GM23338 (cell line): ENCODE data around the gene PMVK. TPM values are rescaled to one million over a fixed set of nuclear protein-coding genes. Genes with fewer than 3 reads are reported as not detected.

ENCODE experiments used
- ATAC-seq: fragments of 200-7000 bp; cut with Tn5 transposase; 3 replicates; pipeline ENCODE4 v1.9.1; 2020
- DNase-seq: peaks from one replicate; pipeline ENCODE4 v3.0.0-alpha.2; 2015; ENCODE audit warnings: low spot score
- H2AFZ ChIP-seq: fragments of 200-600 bp; sonication (generic); 2 replicates; pipeline ENCODE4 v1.8.0; 2016; ENCODE audit warnings: antibody characterized with exemption, mild to moderate bottlenecking, moderate library complexity
- H3F3A ChIP-seq: fragments of 200-600 bp; sonication (generic); replicated peaks from 2 replicates; pipeline ENCODE4 v1.8.0; 2017; ENCODE audit warnings: antibody characterized with exemption, mixed run types, low read depth
- H3K27ac ChIP-seq: fragments of 200-600 bp; sonication (generic); 2 replicates; pipeline ENCODE4 v1.6.1; 2016; ENCODE audit warnings: low read depth
- H3K27me3 ChIP-seq: fragments of 200-600 bp; sonication (generic); 2 replicates; pipeline ENCODE4 v1.8.0; 2016; ENCODE audit warnings: mild to moderate bottlenecking, mixed run types, moderate library complexity; ENCODE audit not compliant: insufficient read depth
- H3K36me3 ChIP-seq: fragments of 200-600 bp; sonication (generic); 2 replicates; pipeline ENCODE4 v1.8.0; 2016; ENCODE audit warnings: mild to moderate bottlenecking; ENCODE audit not compliant: insufficient read depth
- H3K4me1 ChIP-seq: fragments of 200-600 bp; sonication (generic); 2 replicates; pipeline ENCODE4 v1.8.0; 2016; ENCODE audit warnings: mild to moderate bottlenecking, moderate library complexity; ENCODE audit not compliant: insufficient read depth
- H3K4me2 ChIP-seq: fragments of 200-600 bp; sonication (generic); 2 replicates; pipeline ENCODE4 v1.7.1; 2017; ENCODE audit warnings: mixed run types
- H3K4me3 ChIP-seq: fragments of 200-600 bp; sonication (generic); 2 replicates; pipeline ENCODE4 v1.6.1; 2016; ENCODE audit warnings: mixed run types
- H3K79me2 ChIP-seq: fragments of 200-600 bp; sonication (generic); replicated peaks from 2 replicates; pipeline ENCODE4 v1.8.0; 2017; ENCODE audit warnings: mild to moderate bottlenecking; ENCODE audit not compliant: insufficient read depth
- H3K9me2 ChIP-seq: fragments of 200-600 bp; sonication (generic); 2 replicates; pipeline ENCODE4 v1.8.0; 2017; ENCODE audit not compliant: insufficient read depth
- H4K20me1 ChIP-seq: fragments of 200-600 bp; sonication (generic); replicated peaks from 2 replicates; pipeline ENCODE4 v1.8.0; 2017; ENCODE audit warnings: mild to moderate bottlenecking; ENCODE audit not compliant: insufficient read depth
- H3K27ac Mint-ChIP-seq: 2 replicates; pipeline ENCODE4 v1.8.0; 2020; ENCODE audit warnings: inconsistent platforms, mild to moderate bottlenecking, moderate library complexity, mixed read lengths
- H3K27me3 Mint-ChIP-seq: 3 replicates; pipeline ENCODE4 v1.8.0; 2022; ENCODE audit warnings: low read depth, mild to moderate bottlenecking, moderate library complexity, mixed read lengths, inconsistent platforms; ENCODE audit not compliant: insufficient read depth, poor library complexity
- H3K36me3 Mint-ChIP-seq: 3 replicates; pipeline ENCODE4 v1.8.0; 2021; ENCODE audit warnings: low read depth, mild to moderate bottlenecking, inconsistent platforms, moderate library complexity, mixed read lengths
- H3K4me1 Mint-ChIP-seq: 3 replicates; pipeline ENCODE4 v1.8.0; 2020; ENCODE audit warnings: mild to moderate bottlenecking, inconsistent platforms, mixed read lengths
- H3K4me3 Mint-ChIP-seq: 3 replicates; pipeline ENCODE4 v1.8.0; 2021; ENCODE audit warnings: moderate library complexity, mild to moderate bottlenecking, inconsistent platforms, mixed read lengths
- H3K9me3 Mint-ChIP-seq: 3 replicates; pipeline ENCODE4 v1.8.0; 2020; ENCODE audit warnings: moderate library complexity, mild to moderate bottlenecking, inconsistent platforms, mixed read lengths
- CREB1 ChIP-seq: fragments of 250-450 bp; sonication (Bioruptor Pico); IDR thresholded peaks from 2 replicates; pipeline ENCODE4 v1.5.0; 2020; ENCODE audit warnings: low read depth, mild to moderate bottlenecking, moderate library complexity
- EZH2 ChIP-seq: fragments of 200-600 bp; sonication (generic); IDR thresholded peaks from one replicate; pipeline ENCODE4 v1.8.0; 2017; ENCODE audit warnings: antibody characterized with exemption, mild to moderate bottlenecking, low read depth; ENCODE audit not compliant: unreplicated experiment
- EZH2phosphoT487 ChIP-seq: fragments of 200-600 bp; sonication (generic); IDR thresholded peaks from one replicate; pipeline ENCODE4 v1.8.1; 2018; ENCODE audit warnings: antibody characterized with exemption; ENCODE audit not compliant: unreplicated experiment
- JUNB ChIP-seq: IDR thresholded peaks from one replicate; pipeline ENCODE4 v1.6.1; 2016; ENCODE audit warnings: antibody characterized with exemption; ENCODE audit not compliant: unreplicated experiment
- NANOG ChIP-seq: IDR thresholded peaks from 2 replicates; pipeline ENCODE4 v1.6.1; 2016; ENCODE audit warnings: antibody characterized with exemption, borderline replicate concordance
- POLR2AphosphoS5 ChIP-seq: IDR thresholded peaks from 2 replicates; pipeline ENCODE4 v1.6.1; 2016; ENCODE audit warnings: antibody characterized with exemption, low read depth
- STAT1 ChIP-seq: IDR thresholded peaks from one replicate; pipeline ENCODE4 v1.6.1; 2016; ENCODE audit warnings: antibody characterized with exemption; ENCODE audit not compliant: unreplicated experiment
- ZNF114 ChIP-seq: fragments of 250-450 bp; sonication (Bioruptor Pico); IDR thresholded peaks from 2 replicates; pipeline ENCODE4 v1.5.0; 2020; ENCODE audit warnings: mild to moderate bottlenecking, moderate library complexity
- ZNF331 ChIP-seq: fragments of 250-450 bp; sonication (Bioruptor Pico); IDR thresholded peaks from 2 replicates; pipeline ENCODE4 v1.5.0; 2020; ENCODE audit warnings: low read depth, mild to moderate bottlenecking, moderate library complexity
- polyA plus RNA-seq: library from polyadenylated mRNA; unstranded; fragments of >200 nt; fragmentation: Nextera tagmentation; extraction: Ambion mirVana; gene quantifications from 2 replicates; pipeline ENCODE4 v1.2.1, GENCODE V29; 2016
- total RNA-seq: library from RNA; depleted of rRNA; stranded (reverse); fragments of >200 nt; shearing (Covaris generic); gene quantifications from 2 replicates; pipeline ENCODE4 v1.2.3, GENCODE V29; 2014
- TF ChIP-seq, protein P1 (sequence below): IDR thresholded peaks from one replicate; pipeline ENCODE4 v1.6.1; 2018; ENCODE audit warnings: antibody characterized with exemption; ENCODE audit not compliant: unreplicated experiment
- TF ChIP-seq, protein P2 (sequence below): fragments of 250-450 bp; sonication (Bioruptor Pico); IDR thresholded peaks from 2 replicates; pipeline ENCODE4 v1.5.0; 2020; ENCODE audit warnings: mild to moderate bottlenecking, moderate library complexity
- TF ChIP-seq, protein P3 (sequence below), 2 experiments: fragments of 200-600 bp in 1 of 2; sonication (generic) in 1 of 2; conservative IDR thresholded peaks; 2 replicates each; pipeline versions ENCODE4 v1.5.1 to v1.6.1; 2016 to 2017; ENCODE audit warnings: antibody characterized with exemption in 2 of 2, low read depth in 2 of 2, mild to moderate bottlenecking in 2 of 2, moderate library complexity in 1 of 2
- TF ChIP-seq, protein P4 (sequence below): IDR thresholded peaks from 2 replicates; pipeline ENCODE4 v1.6.1; 2016; ENCODE audit warnings: antibody characterized with exemption

Gene PMVK
- total and polyA plus RNA-seq, 2 experiments from 2014 or later = 8.1 to 25.0 TPM

DNA sequence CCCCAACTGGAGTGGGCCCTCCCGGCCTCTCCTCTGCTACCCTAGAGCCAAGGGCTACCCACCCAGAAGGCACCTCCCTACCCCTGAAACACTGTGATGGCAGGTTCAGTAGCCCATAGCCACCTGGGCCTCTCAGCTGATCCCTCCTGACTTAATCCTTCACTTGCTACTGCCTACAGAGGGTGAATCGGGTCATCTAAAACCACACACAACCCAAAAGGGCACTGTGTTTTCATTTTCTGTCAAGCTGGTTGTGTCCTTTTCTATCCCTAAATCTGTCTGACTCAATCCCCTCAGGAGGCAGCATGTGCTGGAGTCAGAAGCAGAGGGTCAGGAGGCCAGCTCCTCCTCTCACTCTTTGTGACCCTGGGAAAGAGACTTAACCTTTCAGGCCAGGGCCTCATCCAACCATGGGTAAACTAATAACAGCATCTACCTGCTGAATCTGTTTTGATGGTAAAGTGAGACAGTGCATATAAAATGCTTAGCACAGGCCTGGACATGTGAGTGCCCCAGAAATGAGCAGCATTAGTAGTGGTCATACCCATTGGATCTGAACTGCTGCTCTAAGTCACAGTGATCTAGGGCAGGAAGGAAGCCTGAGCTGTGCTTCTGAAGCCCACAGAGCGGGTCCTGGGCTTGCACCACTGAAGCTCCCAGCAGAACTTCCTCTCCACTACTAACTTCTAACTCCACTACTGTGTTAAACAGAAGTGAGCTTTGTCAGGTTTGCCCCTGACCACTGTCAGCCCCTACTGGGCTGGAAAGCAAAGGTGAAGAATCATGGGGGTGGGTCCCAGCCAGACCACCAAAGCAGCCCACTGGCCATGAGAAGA is 11.0 kb downstream of the PMVK start:
- H3K4me1 ChIP-seq = no peaks in the 10 kb centered on the region
- no peak for ATAC-seq
- no peak for DNase-seq
- no peak overlapping the region for H3K4me2 ChIP-seq
- Mint-ChIP-seq H3K27me3 (peaks cover 5% of the 10 kb centered on the region), H3K9me3 (no peaks in the 10 kb centered on the region), H3K27ac (no peak overlapping the region), H3K4me1 (no peaks in the 10 kb centered on the region), H3K4me3 (no peak overlapping the region), H3K36me3 (peaks cover 23% of the 10 kb centered on the region)
- H3K36me3 ChIP-seq = no peaks in the 10 kb centered on the region
- H3K79me2 ChIP-seq = no peaks in the 10 kb centered on the region
- no peaks in the 10 kb centered on the region for H3K27me3 ChIP-seq
- TF ChIP-seq NANOG = no peak
- TF ChIP-seq, protein P1, sequence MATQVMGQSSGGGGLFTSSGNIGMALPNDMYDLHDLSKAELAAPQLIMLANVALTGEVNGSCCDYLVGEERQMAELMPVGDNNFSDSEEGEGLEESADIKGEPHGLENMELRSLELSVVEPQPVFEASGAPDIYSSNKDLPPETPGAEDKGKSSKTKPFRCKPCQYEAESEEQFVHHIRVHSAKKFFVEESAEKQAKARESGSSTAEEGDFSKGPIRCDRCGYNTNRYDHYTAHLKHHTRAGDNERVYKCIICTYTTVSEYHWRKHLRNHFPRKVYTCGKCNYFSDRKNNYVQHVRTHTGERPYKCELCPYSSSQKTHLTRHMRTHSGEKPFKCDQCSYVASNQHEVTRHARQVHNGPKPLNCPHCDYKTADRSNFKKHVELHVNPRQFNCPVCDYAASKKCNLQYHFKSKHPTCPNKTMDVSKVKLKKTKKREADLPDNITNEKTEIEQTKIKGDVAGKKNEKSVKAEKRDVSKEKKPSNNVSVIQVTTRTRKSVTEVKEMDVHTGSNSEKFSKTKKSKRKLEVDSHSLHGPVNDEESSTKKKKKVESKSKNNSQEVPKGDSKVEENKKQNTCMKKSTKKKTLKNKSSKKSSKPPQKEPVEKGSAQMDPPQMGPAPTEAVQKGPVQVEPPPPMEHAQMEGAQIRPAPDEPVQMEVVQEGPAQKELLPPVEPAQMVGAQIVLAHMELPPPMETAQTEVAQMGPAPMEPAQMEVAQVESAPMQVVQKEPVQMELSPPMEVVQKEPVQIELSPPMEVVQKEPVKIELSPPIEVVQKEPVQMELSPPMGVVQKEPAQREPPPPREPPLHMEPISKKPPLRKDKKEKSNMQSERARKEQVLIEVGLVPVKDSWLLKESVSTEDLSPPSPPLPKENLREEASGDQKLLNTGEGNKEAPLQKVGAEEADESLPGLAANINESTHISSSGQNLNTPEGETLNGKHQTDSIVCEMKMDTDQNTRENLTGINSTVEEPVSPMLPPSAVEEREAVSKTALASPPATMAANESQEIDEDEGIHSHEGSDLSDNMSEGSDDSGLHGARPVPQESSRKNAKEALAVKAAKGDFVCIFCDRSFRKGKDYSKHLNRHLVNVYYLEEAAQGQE = no peak
- TF ChIP-seq EZH2phosphoT487 = no peak
- no peak for TF ChIP-seq ZNF331 (CRISPR knock-in tag)
- TF ChIP-seq, protein P2, sequence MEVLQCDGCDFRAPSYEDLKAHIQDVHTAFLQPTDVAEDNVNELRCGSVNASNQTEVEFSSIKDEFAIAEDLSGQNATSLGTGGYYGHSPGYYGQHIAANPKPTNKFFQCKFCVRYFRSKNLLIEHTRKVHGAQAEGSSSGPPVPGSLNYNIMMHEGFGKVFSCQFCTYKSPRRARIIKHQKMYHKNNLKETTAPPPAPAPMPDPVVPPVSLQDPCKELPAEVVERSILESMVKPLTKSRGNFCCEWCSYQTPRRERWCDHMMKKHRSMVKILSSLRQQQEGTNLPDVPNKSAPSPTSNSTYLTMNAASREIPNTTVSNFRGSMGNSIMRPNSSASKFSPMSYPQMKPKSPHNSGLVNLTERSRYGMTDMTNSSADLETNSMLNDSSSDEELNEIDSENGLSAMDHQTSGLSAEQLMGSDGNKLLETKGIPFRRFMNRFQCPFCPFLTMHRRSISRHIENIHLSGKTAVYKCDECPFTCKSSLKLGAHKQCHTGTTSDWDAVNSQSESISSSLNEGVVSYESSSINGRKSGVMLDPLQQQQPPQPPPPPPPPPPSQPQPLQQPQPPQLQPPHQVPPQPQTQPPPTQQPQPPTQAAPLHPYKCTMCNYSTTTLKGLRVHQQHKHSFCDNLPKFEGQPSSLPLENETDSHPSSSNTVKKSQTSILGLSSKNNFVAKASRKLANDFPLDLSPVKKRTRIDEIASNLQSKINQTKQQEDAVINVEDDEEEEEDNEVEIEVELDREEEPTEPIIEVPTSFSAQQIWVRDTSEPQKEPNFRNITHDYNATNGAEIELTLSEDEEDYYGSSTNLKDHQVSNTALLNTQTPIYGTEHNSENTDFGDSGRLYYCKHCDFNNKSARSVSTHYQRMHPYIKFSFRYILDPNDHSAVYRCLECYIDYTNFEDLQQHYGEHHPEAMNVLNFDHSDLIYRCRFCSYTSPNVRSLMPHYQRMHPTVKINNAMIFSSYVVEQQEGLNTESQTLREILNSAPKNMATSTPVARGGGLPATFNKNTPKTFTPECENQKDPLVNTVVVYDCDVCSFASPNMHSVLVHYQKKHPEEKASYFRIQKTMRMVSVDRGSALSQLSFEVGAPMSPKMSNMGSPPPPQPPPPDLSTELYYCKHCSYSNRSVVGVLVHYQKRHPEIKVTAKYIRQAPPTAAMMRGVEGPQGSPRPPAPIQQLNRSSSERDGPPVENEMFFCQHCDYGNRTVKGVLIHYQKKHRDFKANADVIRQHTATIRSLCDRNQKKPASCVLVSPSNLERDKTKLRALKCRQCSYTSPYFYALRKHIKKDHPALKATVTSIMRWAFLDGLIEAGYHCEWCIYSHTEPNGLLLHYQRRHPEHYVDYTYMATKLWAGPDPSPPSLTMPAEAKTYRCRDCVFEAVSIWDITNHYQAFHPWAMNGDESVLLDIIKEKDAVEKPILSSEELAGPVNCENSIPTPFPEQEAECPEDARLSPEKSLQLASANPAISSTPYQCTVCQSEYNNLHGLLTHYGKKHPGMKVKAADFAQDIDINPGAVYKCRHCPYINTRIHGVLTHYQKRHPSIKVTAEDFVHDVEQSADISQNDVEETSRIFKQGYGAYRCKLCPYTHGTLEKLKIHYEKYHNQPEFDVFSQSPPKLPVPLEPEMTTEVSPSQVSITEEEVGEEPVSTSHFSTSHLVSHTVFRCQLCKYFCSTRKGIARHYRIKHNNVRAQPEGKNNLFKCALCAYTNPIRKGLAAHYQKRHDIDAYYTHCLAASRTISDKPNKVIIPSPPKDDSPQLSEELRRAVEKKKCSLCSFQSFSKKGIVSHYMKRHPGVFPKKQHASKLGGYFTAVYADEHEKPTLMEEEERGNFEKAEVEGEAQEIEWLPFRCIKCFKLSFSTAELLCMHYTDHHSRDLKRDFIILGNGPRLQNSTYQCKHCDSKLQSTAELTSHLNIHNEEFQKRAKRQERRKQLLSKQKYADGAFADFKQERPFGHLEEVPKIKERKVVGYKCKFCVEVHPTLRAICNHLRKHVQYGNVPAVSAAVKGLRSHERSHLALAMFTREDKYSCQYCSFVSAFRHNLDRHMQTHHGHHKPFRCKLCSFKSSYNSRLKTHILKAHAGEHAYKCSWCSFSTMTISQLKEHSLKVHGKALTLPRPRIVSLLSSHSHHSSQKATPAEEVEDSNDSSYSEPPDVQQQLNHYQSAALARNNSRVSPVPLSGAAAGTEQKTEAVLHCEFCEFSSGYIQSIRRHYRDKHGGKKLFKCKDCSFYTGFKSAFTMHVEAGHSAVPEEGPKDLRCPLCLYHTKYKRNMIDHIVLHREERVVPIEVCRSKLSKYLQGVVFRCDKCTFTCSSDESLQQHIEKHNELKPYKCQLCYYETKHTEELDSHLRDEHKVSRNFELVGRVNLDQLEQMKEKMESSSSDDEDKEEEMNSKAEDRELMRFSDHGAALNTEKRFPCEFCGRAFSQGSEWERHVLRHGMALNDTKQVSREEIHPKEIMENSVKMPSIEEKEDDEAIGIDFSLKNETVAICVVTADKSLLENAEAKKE = no peak
- TF ChIP-seq STAT1 = no peak
- TF ChIP-seq EZH2 = no peak
- TF ChIP-seq, protein P3, sequence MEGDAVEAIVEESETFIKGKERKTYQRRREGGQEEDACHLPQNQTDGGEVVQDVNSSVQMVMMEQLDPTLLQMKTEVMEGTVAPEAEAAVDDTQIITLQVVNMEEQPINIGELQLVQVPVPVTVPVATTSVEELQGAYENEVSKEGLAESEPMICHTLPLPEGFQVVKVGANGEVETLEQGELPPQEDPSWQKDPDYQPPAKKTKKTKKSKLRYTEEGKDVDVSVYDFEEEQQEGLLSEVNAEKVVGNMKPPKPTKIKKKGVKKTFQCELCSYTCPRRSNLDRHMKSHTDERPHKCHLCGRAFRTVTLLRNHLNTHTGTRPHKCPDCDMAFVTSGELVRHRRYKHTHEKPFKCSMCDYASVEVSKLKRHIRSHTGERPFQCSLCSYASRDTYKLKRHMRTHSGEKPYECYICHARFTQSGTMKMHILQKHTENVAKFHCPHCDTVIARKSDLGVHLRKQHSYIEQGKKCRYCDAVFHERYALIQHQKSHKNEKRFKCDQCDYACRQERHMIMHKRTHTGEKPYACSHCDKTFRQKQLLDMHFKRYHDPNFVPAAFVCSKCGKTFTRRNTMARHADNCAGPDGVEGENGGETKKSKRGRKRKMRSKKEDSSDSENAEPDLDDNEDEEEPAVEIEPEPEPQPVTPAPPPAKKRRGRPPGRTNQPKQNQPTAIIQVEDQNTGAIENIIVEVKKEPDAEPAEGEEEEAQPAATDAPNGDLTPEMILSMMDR (conservative IDR thresholded peaks at IDR 0.05; ENCODE audit: low read depth in 2 of 2) = no peak
- TF ChIP-seq, protein P4, sequence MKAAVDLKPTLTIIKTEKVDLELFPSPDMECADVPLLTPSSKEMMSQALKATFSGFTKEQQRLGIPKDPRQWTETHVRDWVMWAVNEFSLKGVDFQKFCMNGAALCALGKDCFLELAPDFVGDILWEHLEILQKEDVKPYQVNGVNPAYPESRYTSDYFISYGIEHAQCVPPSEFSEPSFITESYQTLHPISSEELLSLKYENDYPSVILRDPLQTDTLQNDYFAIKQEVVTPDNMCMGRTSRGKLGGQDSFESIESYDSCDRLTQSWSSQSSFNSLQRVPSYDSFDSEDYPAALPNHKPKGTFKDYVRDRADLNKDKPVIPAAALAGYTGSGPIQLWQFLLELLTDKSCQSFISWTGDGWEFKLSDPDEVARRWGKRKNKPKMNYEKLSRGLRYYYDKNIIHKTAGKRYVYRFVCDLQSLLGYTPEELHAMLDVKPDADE = no peak
- TF ChIP-seq CREB1 (CRISPR knock-in tag) = no peak
- no peak for TF ChIP-seq POLR2AphosphoS5
- TF ChIP-seq ZNF114 (CRISPR knock-in tag) = no peak
- TF ChIP-seq JUNB = no peak
- H3F3A ChIP-seq = no peaks in the 10 kb centered on the region
- no peaks in the 10 kb centered on the region; the same call in 1 of the 2 replicates for H4K20me1 ChIP-seq
- H3K27ac ChIP-seq = no peak overlapping the region
- no peaks in the 10 kb centered on the region for H3K9me2 ChIP-seq
- H2AFZ ChIP-seq = no peak overlapping the region
- H3K4me3 ChIP-seq = no peak overlapping the region
